ENCODE data around the gene ZNF326.
"Not testable (repeated sequence)": the region's sequence is repeated elsewhere in the genome, so short reads cannot be mapped to it uniquely, and the experiment has no call there.

ZNF326 gene

GRCh38 chr1:89994231-89994804 lies 592 bp upstream of the ZNF326 start:
- H3K9me3 Mint-ChIP-seq = no peaks in the 10 kb centered on the region
- DNase-seq (ENCODE audit: low spot score in 2 of 2) = no peak
- ATAC-seq (replicated peaks; ENCODE audit: extremely low read depth, poor library complexity, severe bottlenecking) = no peak
- H3K27ac Mint-ChIP-seq (ENCODE audit: low read depth) = peak overlapping the region; percentile 93
- peaks cover 18% of the 10 kb centered on the region for H3K36me3 Mint-ChIP-seq (ENCODE audit: insufficient read depth)
- no peaks in the 10 kb centered on the region for H3K27me3 Mint-ChIP-seq
- H3K4me1 Mint-ChIP-seq = peaks cover 37% of the 10 kb centered on the region
- peak overlapping the region; percentile 96 for H3K4me3 Mint-ChIP-seq

GRCh38 chr1:89995598-89996449 lies 914 bp downstream of the ZNF326 start:
- Mint-ChIP-seq H3K27me3 (no peaks in the 10 kb centered on the region), H3K36me3 (ENCODE audit: insufficient read depth) (peaks cover 23% of the 10 kb centered on the region), H3K4me1 (peaks cover 52% of the 10 kb centered on the region), H3K27ac (ENCODE audit: low read depth) (peak overlapping the region; percentile 93), H3K9me3 (no peaks in the 10 kb centered on the region), H3K4me3 (peak overlapping the region; percentile 96)
- DNase-seq (ENCODE audit: low spot score in 2 of 2) (no peak), ATAC-seq (replicated peaks; ENCODE audit: extremely low read depth, poor library complexity, severe bottlenecking) (no peak)

DNA sequence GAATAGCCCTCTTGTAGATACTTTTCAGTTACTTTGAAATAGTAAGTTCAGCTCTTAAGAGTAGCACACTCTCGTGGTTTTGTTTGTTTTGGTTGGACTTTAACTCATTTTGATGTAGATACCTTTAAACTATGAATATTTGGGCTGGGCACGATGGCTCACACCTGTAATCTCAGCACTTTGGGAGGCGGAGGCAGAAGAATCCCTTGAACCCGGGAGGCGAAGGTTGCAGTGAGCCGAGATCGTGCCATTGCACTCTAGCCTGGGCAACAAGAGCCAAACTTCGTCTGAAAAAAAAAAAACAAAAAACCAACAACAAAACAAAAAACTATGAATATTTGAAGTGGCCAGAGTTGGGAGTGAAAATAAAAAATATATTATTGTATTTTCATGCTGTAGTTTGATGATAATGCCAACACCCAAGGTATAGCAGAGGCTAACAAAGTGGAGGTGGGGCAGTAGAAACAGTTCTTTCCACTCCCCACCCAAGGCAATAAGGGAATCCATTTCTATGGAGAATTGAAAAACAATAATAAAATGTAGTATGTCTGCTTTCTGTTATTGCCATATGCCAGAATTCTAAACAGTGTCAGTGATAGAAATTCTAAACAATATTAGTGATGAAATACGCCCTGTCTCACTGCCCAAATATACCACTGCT lies 1.7 kb downstream of the ZNF326 start:
- peaks cover 27% of the 10 kb centered on the region for H3K36me3 Mint-ChIP-seq (ENCODE audit: insufficient read depth)
- no peaks in the 10 kb centered on the region for H3K27me3 Mint-ChIP-seq
- peak overlapping the region; percentile 96 for H3K4me3 Mint-ChIP-seq
- H3K4me1 Mint-ChIP-seq = peaks cover 59% of the 10 kb centered on the region
- no peaks in the 10 kb centered on the region for H3K9me3 Mint-ChIP-seq
- H3K27ac Mint-ChIP-seq (ENCODE audit: low read depth) = no peak overlapping the region
- no peak for DNase-seq (ENCODE audit: low spot score in 2 of 2)
- ATAC-seq (replicated peaks; ENCODE audit: extremely low read depth, poor library complexity, severe bottlenecking) = no peak

DNA sequence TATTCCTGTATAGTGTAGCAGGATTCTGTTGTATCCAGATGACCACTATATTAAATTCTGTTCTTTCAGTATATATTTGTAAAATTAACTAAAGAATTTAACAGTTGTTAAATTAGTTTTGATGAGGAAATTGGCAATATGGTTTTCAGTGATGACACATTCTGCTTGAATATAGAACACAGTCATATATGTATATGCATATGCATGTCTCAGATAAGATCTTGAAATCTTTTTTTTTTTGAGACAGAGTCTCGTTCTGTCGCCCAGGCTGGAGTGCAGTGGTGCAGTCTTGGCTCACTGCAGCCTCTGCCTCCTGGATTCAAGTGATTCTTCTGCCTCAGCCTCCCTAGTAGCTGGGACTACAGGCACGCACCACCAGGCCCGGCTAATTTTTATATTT lies 2.2 kb downstream of the ZNF326 start:
- Mint-ChIP-seq H3K36me3 (ENCODE audit: insufficient read depth) (peaks cover 27% of the 10 kb centered on the region), H3K4me1 (peaks cover 62% of the 10 kb centered on the region)
- ATAC-seq (replicated peaks; ENCODE audit: extremely low read depth, poor library complexity, severe bottlenecking); H3K27ac Mint-ChIP-seq (ENCODE audit: low read depth); H3K27me3 Mint-ChIP-seq; DNase-seq (ENCODE audit: low spot score in 2 of 2); H3K9me3 Mint-ChIP-seq; H3K4me3 Mint-ChIP-seq: not testable (repeated sequence)

- H3K27ac Mint-ChIP-seq (ENCODE audit: low read depth) = no peak overlapping the region
- H3K9me3 Mint-ChIP-seq = no peaks in the 10 kb centered on the region
- H3K27me3 Mint-ChIP-seq = no peaks in the 10 kb centered on the region
- H3K4me3 Mint-ChIP-seq = no peak overlapping the region
- peaks cover 62% of the 10 kb centered on the region for H3K4me1 Mint-ChIP-seq
- H3K36me3 Mint-ChIP-seq (ENCODE audit: insufficient read depth) = peaks cover 28% of the 10 kb centered on the region
- no peak for ATAC-seq (replicated peaks; ENCODE audit: extremely low read depth, poor library complexity, severe bottlenecking)
- DNase-seq (ENCODE audit: low spot score in 2 of 2) = no peak
These were observed 3.4 kb downstream of the ZNF326 start for GRCh38 chr1:89998306-89998705.

GRCh38 chr1:89999208-89999607 lies 4.3 kb downstream of the ZNF326 start:
- Mint-ChIP-seq H3K27ac (ENCODE audit: low read depth) (no peak overlapping the region), H3K4me1 (peaks cover 62% of the 10 kb centered on the region), H3K9me3 (no peaks in the 10 kb centered on the region), H3K4me3 (no peak overlapping the region), H3K27me3 (no peaks in the 10 kb centered on the region), H3K36me3 (ENCODE audit: insufficient read depth) (peaks cover 23% of the 10 kb centered on the region)
- ATAC-seq (replicated peaks; ENCODE audit: extremely low read depth, poor library complexity, severe bottlenecking) (no peak), DNase-seq (ENCODE audit: low spot score in 2 of 2) (no peak)

DNA sequence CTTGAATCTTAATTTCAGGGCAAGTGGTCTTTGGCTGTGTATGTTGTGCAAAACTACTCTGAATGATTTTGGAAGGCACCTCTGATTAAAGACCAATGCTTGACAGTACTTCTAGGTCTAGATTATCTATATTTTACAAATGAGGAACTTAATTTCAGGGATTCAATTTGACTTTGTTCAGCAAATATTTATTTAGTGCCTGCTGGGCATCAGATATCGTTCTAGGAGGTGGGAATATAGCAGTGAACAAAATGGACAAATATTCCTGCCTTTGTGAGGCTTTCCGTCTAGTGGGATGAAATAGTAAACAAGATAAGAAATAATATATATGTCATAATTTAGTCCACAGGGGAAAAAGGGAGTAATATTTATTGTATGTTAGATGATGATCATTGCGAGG lies 4.7 kb downstream of the ZNF326 start:
- H3K27me3 Mint-ChIP-seq = no peaks in the 10 kb centered on the region
- no peak overlapping the region for H3K4me3 Mint-ChIP-seq
- H3K9me3 Mint-ChIP-seq = no peaks in the 10 kb centered on the region
- no peak for DNase-seq (ENCODE audit: low spot score in 2 of 2)
- no peak overlapping the region for H3K27ac Mint-ChIP-seq (ENCODE audit: low read depth)
- no peak for ATAC-seq (replicated peaks; ENCODE audit: extremely low read depth, poor library complexity, severe bottlenecking)
- peaks cover 60% of the 10 kb centered on the region for H3K4me1 Mint-ChIP-seq
- peaks cover 26% of the 10 kb centered on the region for H3K36me3 Mint-ChIP-seq (ENCODE audit: insufficient read depth)

GRCh38 chr1:90000934-90001676 lies 6.2 kb downstream of the ZNF326 start:
- Mint-ChIP-seq H3K4me3 (no peak overlapping the region), H3K36me3 (ENCODE audit: insufficient read depth) (peaks cover 22% of the 10 kb centered on the region), H3K27ac (ENCODE audit: low read depth) (no peak overlapping the region), H3K27me3 (no peaks in the 10 kb centered on the region), H3K9me3 (no peaks in the 10 kb centered on the region), H3K4me1 (peaks cover 50% of the 10 kb centered on the region)
- ATAC-seq (replicated peaks; ENCODE audit: extremely low read depth, poor library complexity, severe bottlenecking) (no peak), DNase-seq (ENCODE audit: low spot score in 2 of 2) (no peak)

GRCh38 chr1:90007979-90008404 lies 13.1 kb downstream of the ZNF326 start:
- H3K4me3 Mint-ChIP-seq = no peak overlapping the region
- peaks cover 16% of the 10 kb centered on the region for H3K4me1 Mint-ChIP-seq
- H3K27me3 Mint-ChIP-seq = no peaks in the 10 kb centered on the region
- no peaks in the 10 kb centered on the region for H3K9me3 Mint-ChIP-seq
- ATAC-seq (replicated peaks; ENCODE audit: extremely low read depth, poor library complexity, severe bottlenecking) (no peak), DNase-seq (ENCODE audit: low spot score in 2 of 2) (no peak)
- peaks cover 32% of the 10 kb centered on the region for H3K36me3 Mint-ChIP-seq (ENCODE audit: insufficient read depth)
- H3K27ac Mint-ChIP-seq (ENCODE audit: low read depth) = no peak overlapping the region

DNA sequence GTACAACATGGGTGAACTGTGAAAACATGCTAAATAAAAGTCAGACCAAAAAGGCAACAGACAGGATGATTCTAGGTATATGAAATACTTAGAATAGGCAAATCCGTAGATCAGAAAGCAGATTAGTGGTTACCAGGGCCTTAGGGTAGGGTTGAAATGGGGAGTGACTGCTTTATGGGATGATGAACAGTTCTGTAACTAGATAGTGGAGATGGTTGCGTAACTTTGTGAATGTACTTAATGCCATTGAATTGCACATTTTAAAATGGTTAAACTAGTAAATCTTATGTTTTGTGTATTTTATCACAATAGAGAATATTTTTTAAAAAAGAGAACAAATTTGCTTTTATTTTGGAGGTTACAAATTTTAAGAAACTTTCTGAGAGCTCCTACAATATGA lies 17.4 kb downstream of the ZNF326 start:
- Mint-ChIP-seq H3K36me3 (ENCODE audit: insufficient read depth) (peaks cover 43% of the 10 kb centered on the region), H3K27ac (ENCODE audit: low read depth) (no peak overlapping the region), H3K4me1 (peaks cover 13% of the 10 kb centered on the region), H3K27me3 (no peaks in the 10 kb centered on the region), H3K9me3 (no peaks in the 10 kb centered on the region), H3K4me3 (no peak overlapping the region)
- no peak for ATAC-seq (replicated peaks; ENCODE audit: extremely low read depth, poor library complexity, severe bottlenecking)
- no peak for DNase-seq (ENCODE audit: low spot score in 2 of 2)

- H3K36me3 Mint-ChIP-seq (ENCODE audit: insufficient read depth) = peaks cover 71% of the 10 kb centered on the region
- no peak overlapping the region for H3K27ac Mint-ChIP-seq (ENCODE audit: low read depth)
- ATAC-seq (replicated peaks; ENCODE audit: extremely low read depth, poor library complexity, severe bottlenecking) (no peak), DNase-seq (ENCODE audit: low spot score in 2 of 2) (no peak)
- H3K27me3 Mint-ChIP-seq = no peaks in the 10 kb centered on the region
- H3K9me3 Mint-ChIP-seq = no peaks in the 10 kb centered on the region
- H3K4me3 Mint-ChIP-seq = no peak overlapping the region
- H3K4me1 Mint-ChIP-seq = no peaks in the 10 kb centered on the region
These were observed 28.8 kb downstream of the ZNF326 start for GRCh38 chr1:90023691-90024090.

GRCh38 chr1:90027281-90027680 lies 32.4 kb downstream of the ZNF326 start:
- Mint-ChIP-seq H3K27me3 (no peaks in the 10 kb centered on the region), H3K4me3 (no peak overlapping the region), H3K36me3 (ENCODE audit: insufficient read depth) (peaks cover 48% of the 10 kb centered on the region), H3K9me3 (no peaks in the 10 kb centered on the region), H3K4me1 (no peaks in the 10 kb centered on the region), H3K27ac (ENCODE audit: low read depth) (peak overlapping the region; percentile 26)
- no peak for DNase-seq (ENCODE audit: low spot score in 2 of 2)
- ATAC-seq (replicated peaks; ENCODE audit: extremely low read depth, poor library complexity, severe bottlenecking) = no peak
